ENCODE results near the gene SAMD10.

Gene SAMD10

GRCh38 chr20:63973636-63974401 lies 5.6 kb downstream of the SAMD10 start (continued):
- TF ChIP-seq REST (tag by site-specific recombination; IDR thresholded peaks at IDR 0.05) (peak; percentile 71), ZNF629 (tag by site-specific recombination; IDR thresholded peaks at IDR 0.05) (0 out of 2 replicates have a peak, but pooled peaks have one; percentile 33), ZFP3 (tag by site-specific recombination; IDR thresholded peaks at IDR 0.05; ENCODE audit: low read depth) (no peak), ZBTB6 (tag by site-specific recombination; IDR thresholded peaks at IDR 0.05) (0 out of 2 replicates have a peak, but pooled peaks have one; percentile 42), PRDM6 (tag by site-specific recombination; IDR thresholded peaks at IDR 0.05) (no peak), KLF8 (tag by site-specific recombination; IDR thresholded peaks at IDR 0.05) (peak; percentile 69), ZFHX2 (tag by site-specific recombination; conservative IDR thresholded peaks at IDR 0.05) (peak; percentile 64), ZSCAN4 (tag by site-specific recombination; IDR thresholded peaks at IDR 0.05) (no peak), SP2 (tag by site-specific recombination; IDR thresholded peaks at IDR 0.05) (peak; percentile 76), ZNF266 (tag by site-specific recombination; IDR thresholded peaks at IDR 0.05; ENCODE audit: low read depth) (no peak), SP7 (tag by site-specific recombination; IDR thresholded peaks at IDR 0.05) (peak; percentile 71), HOXD13 (CRISPR knock-in tag; IDR thresholded peaks at IDR 0.05; ENCODE audit: borderline replicate concordance) (no peak), EGR2 (tag by site-specific recombination; IDR thresholded peaks at IDR 0.05; ENCODE audit: low read depth) (peak; percentile 61), ZNF341 (tag by site-specific recombination; IDR thresholded peaks at IDR 0.05; ENCODE audit: low read depth) (peak; percentile 39), ZNF24 (tag by site-specific recombination; IDR thresholded peaks at IDR 0.05) (peak; percentile 34; the same call in 1 of the 2 replicates), ZNF560 (tag by site-specific recombination; IDR thresholded peaks at IDR 0.05; ENCODE audit: borderline replicate concordance) (no peak), ZBTB26 (tag by site-specific recombination; optimal IDR thresholded peaks at IDR 0.05) (peak; percentile 64), WT1 (tag by site-specific recombination; IDR thresholded peaks at IDR 0.05) (peak; percentile 20; the same call in 1 of the 2 replicates), ZNF514 (tag by site-specific recombination; IDR thresholded peaks at IDR 0.05) (no peak), IKZF3 (tag by site-specific recombination; IDR thresholded peaks at IDR 0.05) (peak; percentile 31; the same call in 1 of the 2 replicates), ZNF600 (tag by site-specific recombination; IDR thresholded peaks at IDR 0.05) (peak; percentile 71; the same call in 1 of the 2 replicates), ZNF426 (tag by site-specific recombination; IDR thresholded peaks at IDR 0.05) (no peak), ZNF132 (tag by site-specific recombination; IDR thresholded peaks at IDR 0.05; ENCODE audit: borderline replicate concordance) (no peak), ZNF138 (tag by site-specific recombination; IDR thresholded peaks at IDR 0.05; ENCODE audit: borderline replicate concordance) (no peak), ZSCAN23 (tag by site-specific recombination; IDR thresholded peaks at IDR 0.05) (no peak), GLIS2 (tag by site-specific recombination; IDR thresholded peaks at IDR 0.05) (peak; percentile 93), KLF1 (tag by site-specific recombination; IDR thresholded peaks at IDR 0.05) (peak; percentile 82), ZIC2 (tag by site-specific recombination; IDR thresholded peaks at IDR 0.05) (peak; percentile 64; the same call in 1 of the 2 replicates), ZNF621 (tag by site-specific recombination; IDR thresholded peaks at IDR 0.05) (no peak), ZNF561 (tag by site-specific recombination; IDR thresholded peaks at IDR 0.05; ENCODE audit: borderline replicate concordance) (peak; percentile 92), ZNF596 (tag by site-specific recombination; IDR thresholded peaks at IDR 0.05) (0 out of 2 replicates have a peak, but pooled peaks have one; percentile 28)
